Astrocyte of the cerebellum (primary cell): Measurements from ENCODE around the gene HTR1D.
"Not testable (repeated sequence)": the region's sequence is repeated elsewhere in the genome, so short reads cannot be mapped to it uniquely, and the experiment has no call there.

Source experiments
- DNase-seq: peaks from one replicate; pipeline ENCODE4 v3.0.0-alpha.2; 2011; ENCODE audit warnings: low read depth
- H3K4me3 ChIP-seq: 2 replicates; pipeline ENCODE4 v1.5.1; 2011; ENCODE audit warnings: mild to moderate bottlenecking, low read depth, low read length, moderate library complexity
- CTCF ChIP-seq: IDR thresholded peaks from 2 replicates; pipeline ENCODE4 v1.5.1; 2012; ENCODE audit warnings: low read length, low read depth, moderate library complexity, mild to moderate bottlenecking; ENCODE audit errors: missing control alignments
- in situ Hi-C: cut with HindIII; loops from 2 replicates; pipeline ENCODE4 v1.10.0; 2017; ENCODE audit warnings: low sequenced_read_pairs

HTR1D gene

GRCh38 chr1:23210351-23210785, 6.9 kb downstream of the HTR1D start:
- in situ Hi-C loops = no loop called here
- DNase-seq = no peak
- no peak overlapping the region for H3K4me3 ChIP-seq
- peak; percentile 14 for TF ChIP-seq CTCF

- DNase-seq = no peak
- TF ChIP-seq CTCF = no peak
- H3K4me3 ChIP-seq = no peak overlapping the region
- in situ Hi-C loops = no loop called here
Measured at GRCh38 chr1:23209770-23210169, 7.5 kb downstream of the HTR1D start.

- no peak for TF ChIP-seq CTCF
- no peak for DNase-seq
- H3K4me3 ChIP-seq = no peak overlapping the region
- in situ Hi-C loops = no loop called here
Measured at GRCh38 chr1:23208527-23208926, 8.8 kb downstream of the HTR1D start.

- DNase-seq, H3K4me3 ChIP-seq, in situ Hi-C loops: not testable (repeated sequence)
Measured at GRCh38 chr1:23207733-23208132, 9.6 kb downstream of the HTR1D start.

GRCh38 chr1:23202263-23202749, 15.0 kb downstream of the HTR1D start:
- DNase-seq = no peak
- H3K4me3 ChIP-seq = no peak overlapping the region
- in situ Hi-C loops = no loop called here
- TF ChIP-seq CTCF = no peak

- H3K4me3 ChIP-seq = no peak overlapping the region
- DNase-seq = no peak
- TF ChIP-seq CTCF = no peak
- in situ Hi-C loops = no loop called here
Measured at GRCh38 chr1:23200883-23201282, 16.4 kb downstream of the HTR1D start.

- in situ Hi-C loops = no loop called here
- H3K4me3 ChIP-seq = no peak overlapping the region
- no peak for TF ChIP-seq CTCF
- peak; percentile 87 for DNase-seq
Measured at GRCh38 chr1:23198373-23198772, 18.9 kb downstream of the HTR1D start.
